ENCODE results near the gene CLSTN3. TPM values are rescaled to one million over a fixed set of nuclear protein-coding genes. Genes with fewer than 3 reads are reported as not detected.

Gene CLSTN3
- total and polyA plus RNA-seq, 9 donors, result 28.9 to 142 (median 59.2) TPM

Small RNA genes lying within 50 kb of the gene (small RNA-seq; reads per million reads assigned to genes)
- not detected for gene RNU6-485P

Other genes starting within 250 kb of the CLSTN3 start
- gene LRRC23, start 225.5 kb upstream of the CLSTN3 start, total RNA-seq, result 10 to 100 TPM; 13.9 to 67.6 (median 16.7) TPM
- 10 to 100 TPM; 11.2 to 16.5 TPM for gene LRRC23, start 225.5 kb upstream of the CLSTN3 start, polyA plus RNA-seq
- gene ENO2, start 215.8 kb upstream of the CLSTN3 start, total RNA-seq, result 10 to 100 TPM in 5 of 7 donors, 1 to 10 TPM in 2; 8.3 to 22.3 (median 11.5) TPM
- gene ENO2, start 215.8 kb upstream of the CLSTN3 start, polyA plus RNA-seq, result 10 to 100 TPM in 1 of 2 donors, 1 to 10 TPM in 1; 5.0 to 19.4 TPM
- gene ATN1, start 202.4 kb upstream of the CLSTN3 start, total RNA-seq, result 100 to 1,000 TPM in 5 of 7 donors, 10 to 100 TPM in 2; 73.9 to 324 (median 206) TPM
- gene ATN1, start 202.4 kb upstream of the CLSTN3 start, polyA plus RNA-seq, result 100 to 1,000 TPM in 1 of 2 donors, 10 to 100 TPM in 1; 41.6 to 179 TPM
- gene RNU7-1, start 186.6 kb upstream of the CLSTN3 start, total RNA-seq, result not detected
- gene RNU7-1, start 186.6 kb upstream of the CLSTN3 start, polyA plus RNA-seq, result not detected
- 1,000 to 10,000 TPM in 1 of 7 donors, 100 to 1,000 TPM in 6; 457 to 1,838 (median 633) TPM for gene C12orf57, start 186.3 kb upstream of the CLSTN3 start, total RNA-seq
- gene C12orf57, start 186.3 kb upstream of the CLSTN3 start, polyA plus RNA-seq, result 1,000 to 10,000 TPM in 1 of 2 donors, 10 to 100 TPM in 1; 40.3 to 1,266 TPM
- gene PTPN6, start 179.0 kb upstream of the CLSTN3 start, total RNA-seq, result 10 to 100 TPM in 3 of 7 donors, 1 to 10 TPM in 4; 4.6 to 19.8 (median 9.8) TPM
- gene PTPN6, start 179.0 kb upstream of the CLSTN3 start, polyA plus RNA-seq, result 10 to 100 TPM in 1 of 2 donors, 1 to 10 TPM in 1; 6.9 to 25.3 TPM
- 100 to 1,000 TPM; 220 to 324 (median 269) TPM for gene PHB2, start 159.7 kb upstream of the CLSTN3 start, total RNA-seq
- gene PHB2, start 159.7 kb upstream of the CLSTN3 start, polyA plus RNA-seq, result 100 to 1,000 TPM; 129 to 285 TPM
- gene EMG1, start 159.5 kb upstream of the CLSTN3 start, total RNA-seq, result 10 to 100 TPM; 25.6 to 54.7 (median 41.0) TPM
- gene EMG1, start 159.5 kb upstream of the CLSTN3 start, polyA plus RNA-seq, result 10 to 100 TPM; 21.5 to 39.5 TPM
- gene LPCAT3, start 111.9 kb upstream of the CLSTN3 start, total RNA-seq, result 10 to 100 TPM; 15.5 to 51.2 (median 39.5) TPM
- gene LPCAT3, start 111.9 kb upstream of the CLSTN3 start, polyA plus RNA-seq, result 10 to 100 TPM; 22.5 to 44.0 TPM
- 1,000 to 10,000 TPM in 3 of 7 donors, 100 to 1,000 TPM in 4; 499 to 1,495 (median 773) TPM for gene C1S, start 69.7 kb upstream of the CLSTN3 start, total RNA-seq
- 1,000 to 10,000 TPM in 1 of 2 donors, 100 to 1,000 TPM in 1; 952 to 1,168 TPM for gene C1S, start 69.7 kb upstream of the CLSTN3 start, polyA plus RNA-seq
- 1,000 to 10,000 TPM in 3 of 7 donors, 100 to 1,000 TPM in 4; 472 to 1,524 (median 759) TPM for gene C1R, start 37.9 kb upstream of the CLSTN3 start, total RNA-seq
- gene C1R, start 37.9 kb upstream of the CLSTN3 start, polyA plus RNA-seq, result 1,000 to 10,000 TPM in 1 of 2 donors, 100 to 1,000 TPM in 1; 796 to 1,393 TPM
- gene C1RL, start 21.2 kb upstream of the CLSTN3 start, total RNA-seq, result 100 to 1,000 TPM in 4 of 7 donors, 10 to 100 TPM in 3; 48.4 to 160 (median 116) TPM
- gene C1RL, start 21.2 kb upstream of the CLSTN3 start, polyA plus RNA-seq, result 10 to 100 TPM; 73.1 to 88.7 TPM
- gene RBP5, start 1.5 kb upstream of the CLSTN3 start, total RNA-seq, result 10 to 100 TPM in 1 of 7 donors, 1 to 10 TPM in 6; 1.2 to 17.3 (median 3.5) TPM
- 1 to 10 TPM; 6.1 to 6.4 TPM for gene RBP5, start 1.5 kb upstream of the CLSTN3 start, polyA plus RNA-seq
- gene PEX5, start 59.3 kb downstream of the CLSTN3 start, total RNA-seq, result 10 to 100 TPM; 23.0 to 71.4 (median 59.8) TPM
- gene PEX5, start 59.3 kb downstream of the CLSTN3 start, polyA plus RNA-seq, result 10 to 100 TPM; 28.8 to 35.6 TPM
- not detected for gene ACSM4, start 173.7 kb downstream of the CLSTN3 start, total RNA-seq
- gene ACSM4, start 173.7 kb downstream of the CLSTN3 start, polyA plus RNA-seq, result not detected

Measured in ovary (tissue), 9 donors.